Osteoblast (primary cell): ENCODE measurements around the gene AFDN. TPM values are rescaled to one million over a fixed set of nuclear protein-coding genes. Genes with fewer than 3 reads are reported as not detected.

ENCODE experiments used
- DNase-seq: peaks from one replicate; pipeline ENCODE4 v3.0.0; 2011; ENCODE audit warnings: low spot score, mixed read lengths; ENCODE audit not compliant: insufficient read length; ENCODE audit errors: missing footprints
- H2AFZ ChIP-seq: 2 replicates; pipeline ENCODE4 v1.6.0; 2011; ENCODE audit warnings: mild to moderate bottlenecking, low read length
- H3K27ac ChIP-seq: 2 replicates; pipeline ENCODE4 v1.5.1; 2011; ENCODE audit warnings: mild to moderate bottlenecking, low read depth, low read length, moderate library complexity
- H3K27me3 ChIP-seq: 2 replicates; pipeline ENCODE4 v1.6.0; 2012; ENCODE audit warnings: mild to moderate bottlenecking, control low read depth, inconsistent platforms, low read length, moderate library complexity; ENCODE audit not compliant: insufficient read depth
- H3K36me3 ChIP-seq: 2 replicates; pipeline ENCODE4 v1.5.1; 2011; ENCODE audit warnings: mild to moderate bottlenecking, low read length, control low read depth, moderate library complexity; ENCODE audit not compliant: insufficient read depth
- H3K4me1 ChIP-seq: 2 replicates; pipeline ENCODE4 v1.5.1; 2011; ENCODE audit warnings: mild to moderate bottlenecking, low read length, control low read depth, moderate library complexity; ENCODE audit not compliant: insufficient read depth
- H3K4me2 ChIP-seq: 2 replicates; pipeline ENCODE4 v1.6.0; 2011; ENCODE audit warnings: mild to moderate bottlenecking, low read length; ENCODE audit not compliant: insufficient read depth
- H3K4me3 ChIP-seq: fragments of 200-600 bp; sonication (generic); 3 replicates; pipeline ENCODE4 v1.5.1; 2012; ENCODE audit warnings: mild to moderate bottlenecking, low read length, inconsistent platforms; ENCODE audit not compliant: insufficient read depth
- H3K79me2 ChIP-seq: 2 replicates; pipeline ENCODE4 v1.6.0; 2012; ENCODE audit warnings: mild to moderate bottlenecking, low read length, control low read depth, inconsistent platforms; ENCODE audit not compliant: insufficient read depth
- H3K9me3 ChIP-seq: 2 replicates; pipeline ENCODE4 v1.5.1; 2011; ENCODE audit warnings: low read depth, low read length, control low read depth
- H4K20me1 ChIP-seq: 2 replicates; pipeline ENCODE4 v1.6.0; 2012; ENCODE audit warnings: mild to moderate bottlenecking, low read length, control low read depth; ENCODE audit not compliant: insufficient read depth
- total RNA-seq: library from RNA; depleted of rRNA; stranded (reverse); fragments of >200 nt; gene quantifications from 2 replicates; pipeline ENCODE4 v1.2.3, GENCODE V29; 2012
- TF ChIP-seq, protein P1 (sequence below): IDR thresholded peaks from 2 replicates; pipeline ENCODE4 v1.5.1; 2011; ENCODE audit warnings: mild to moderate bottlenecking, low read depth, low read length, moderate library complexity; ENCODE audit errors: extremely low read depth

The AFDN gene
- total RNA-seq, 1 donor = 52.5 TPM

DNA sequence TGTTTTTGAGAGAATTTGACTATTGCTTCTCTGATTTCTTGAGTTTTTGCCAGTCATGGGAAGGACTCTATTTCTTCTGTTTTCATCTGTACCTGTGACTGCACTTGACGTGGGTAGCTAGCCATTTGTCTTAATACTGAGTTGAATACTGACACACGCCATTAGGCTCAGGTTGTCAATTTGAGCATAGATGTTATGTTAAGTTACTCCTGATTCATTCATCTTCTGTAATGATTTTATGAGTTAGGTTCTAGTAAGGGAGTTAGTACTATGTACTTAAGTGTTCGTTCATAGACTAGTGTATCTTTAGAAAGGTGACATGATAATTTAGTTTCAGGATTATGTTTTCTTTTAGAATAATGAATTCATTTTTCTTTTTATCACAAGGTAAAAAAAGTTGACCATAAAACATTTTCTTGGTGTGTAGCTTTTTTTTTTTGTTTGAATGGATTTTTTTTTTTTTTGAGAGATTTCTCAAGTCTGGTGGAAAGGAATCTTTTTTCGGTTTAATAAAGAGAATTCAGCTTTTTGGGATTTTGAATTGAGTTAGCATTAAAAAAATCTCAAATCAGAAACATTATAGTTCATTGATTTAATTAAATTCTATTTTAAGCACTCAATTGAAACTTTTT is 1.7 kb downstream of the AFDN start:
- peaks cover 18% of the 10 kb centered on the region for H3K4me1 ChIP-seq
- H3K36me3 ChIP-seq = no peaks in the 10 kb centered on the region
- peaks cover 26% of the 10 kb centered on the region for H4K20me1 ChIP-seq
- TF ChIP-seq, protein P1, sequence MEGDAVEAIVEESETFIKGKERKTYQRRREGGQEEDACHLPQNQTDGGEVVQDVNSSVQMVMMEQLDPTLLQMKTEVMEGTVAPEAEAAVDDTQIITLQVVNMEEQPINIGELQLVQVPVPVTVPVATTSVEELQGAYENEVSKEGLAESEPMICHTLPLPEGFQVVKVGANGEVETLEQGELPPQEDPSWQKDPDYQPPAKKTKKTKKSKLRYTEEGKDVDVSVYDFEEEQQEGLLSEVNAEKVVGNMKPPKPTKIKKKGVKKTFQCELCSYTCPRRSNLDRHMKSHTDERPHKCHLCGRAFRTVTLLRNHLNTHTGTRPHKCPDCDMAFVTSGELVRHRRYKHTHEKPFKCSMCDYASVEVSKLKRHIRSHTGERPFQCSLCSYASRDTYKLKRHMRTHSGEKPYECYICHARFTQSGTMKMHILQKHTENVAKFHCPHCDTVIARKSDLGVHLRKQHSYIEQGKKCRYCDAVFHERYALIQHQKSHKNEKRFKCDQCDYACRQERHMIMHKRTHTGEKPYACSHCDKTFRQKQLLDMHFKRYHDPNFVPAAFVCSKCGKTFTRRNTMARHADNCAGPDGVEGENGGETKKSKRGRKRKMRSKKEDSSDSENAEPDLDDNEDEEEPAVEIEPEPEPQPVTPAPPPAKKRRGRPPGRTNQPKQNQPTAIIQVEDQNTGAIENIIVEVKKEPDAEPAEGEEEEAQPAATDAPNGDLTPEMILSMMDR = no peak
- DNase-seq = no peak
- H3K27ac ChIP-seq = no peak overlapping the region
- H3K27me3 ChIP-seq = no peaks in the 10 kb centered on the region
- H3K4me3 ChIP-seq = peak overlapping the region; percentile 76
- peak overlapping the region; percentile 90 for H3K4me2 ChIP-seq
- no peak overlapping the region for H2AFZ ChIP-seq
- peaks cover 52% of the 10 kb centered on the region for H3K79me2 ChIP-seq
- no peaks in the 10 kb centered on the region for H3K9me3 ChIP-seq

DNA sequence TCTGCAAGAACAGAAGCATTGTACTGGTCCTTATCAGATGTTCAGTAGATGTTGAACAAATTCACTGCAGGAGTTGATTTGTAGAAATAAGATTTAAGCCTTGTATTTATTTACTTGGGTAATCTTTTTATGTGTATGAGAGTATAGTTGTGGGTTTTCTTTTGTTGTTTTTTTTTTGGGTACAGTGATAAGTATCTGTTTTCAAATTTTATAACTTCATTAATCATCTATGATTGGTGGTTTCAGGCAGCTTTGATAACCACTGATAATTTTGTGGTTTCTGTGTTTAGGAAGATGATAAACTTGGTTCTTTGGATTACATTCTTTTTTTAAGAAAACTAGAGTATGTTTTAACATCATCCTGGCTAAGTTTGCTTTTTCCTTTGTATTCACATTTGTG is 2.8 kb downstream of the AFDN start:
- peaks cover 28% of the 10 kb centered on the region for H4K20me1 ChIP-seq
- H3K79me2 ChIP-seq = peaks cover 59% of the 10 kb centered on the region
- H3K4me2 ChIP-seq = no peak overlapping the region

DNA sequence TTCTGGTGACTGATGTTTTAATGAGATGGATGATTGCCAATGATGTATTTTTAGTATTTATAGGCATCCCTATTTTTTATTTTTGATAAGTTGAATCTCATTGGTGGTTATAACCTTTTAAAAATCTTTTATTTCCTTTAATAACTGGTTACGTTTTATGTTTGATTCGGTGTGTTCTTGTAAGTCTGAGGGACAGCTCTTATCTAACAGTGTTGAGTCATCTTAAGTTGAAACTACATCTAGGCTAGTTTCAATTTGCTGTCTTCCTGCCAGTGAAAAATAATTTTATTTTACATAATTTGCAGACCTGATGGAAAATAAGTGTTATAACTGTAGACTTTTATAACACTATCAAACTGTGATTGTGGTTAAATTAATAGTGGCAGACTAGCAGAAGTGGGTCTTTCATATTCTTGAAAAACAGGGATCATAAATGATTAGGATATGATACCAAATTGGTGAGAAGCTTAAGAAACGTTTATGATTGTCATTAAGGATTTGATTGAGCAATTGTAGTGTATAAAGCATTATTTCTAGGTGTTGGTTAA is 4.6 kb downstream of the AFDN start:
- H3K4me2 ChIP-seq = no peak overlapping the region
- no peak overlapping the region for H3K27ac ChIP-seq
- H3K4me3 ChIP-seq = no peak overlapping the region
- peaks cover 74% of the 10 kb centered on the region for H3K79me2 ChIP-seq
- H3K27me3 ChIP-seq = no peaks in the 10 kb centered on the region
- H3K9me3 ChIP-seq = no peaks in the 10 kb centered on the region
- TF ChIP-seq, protein P1 = no peak
- no peaks in the 10 kb centered on the region for H3K36me3 ChIP-seq
- H3K4me1 ChIP-seq = peaks cover 6% of the 10 kb centered on the region
- H4K20me1 ChIP-seq = peaks cover 36% of the 10 kb centered on the region
- no peak overlapping the region for H2AFZ ChIP-seq
- DNase-seq = no peak

More for the DNA sequence above, 2.8 kb downstream of the AFDN start:
- Histone ChIP-seq H3K36me3 (no peaks in the 10 kb centered on the region), H3K4me1 (peaks cover 18% of the 10 kb centered on the region), H3K9me3 (no peaks in the 10 kb centered on the region), H2AFZ (no peak overlapping the region), H3K27ac (no peak overlapping the region), H3K4me3 (no peak overlapping the region), H3K27me3 (no peaks in the 10 kb centered on the region)
- TF ChIP-seq, protein P1 = no peak
- DNase-seq = no peak

DNA sequence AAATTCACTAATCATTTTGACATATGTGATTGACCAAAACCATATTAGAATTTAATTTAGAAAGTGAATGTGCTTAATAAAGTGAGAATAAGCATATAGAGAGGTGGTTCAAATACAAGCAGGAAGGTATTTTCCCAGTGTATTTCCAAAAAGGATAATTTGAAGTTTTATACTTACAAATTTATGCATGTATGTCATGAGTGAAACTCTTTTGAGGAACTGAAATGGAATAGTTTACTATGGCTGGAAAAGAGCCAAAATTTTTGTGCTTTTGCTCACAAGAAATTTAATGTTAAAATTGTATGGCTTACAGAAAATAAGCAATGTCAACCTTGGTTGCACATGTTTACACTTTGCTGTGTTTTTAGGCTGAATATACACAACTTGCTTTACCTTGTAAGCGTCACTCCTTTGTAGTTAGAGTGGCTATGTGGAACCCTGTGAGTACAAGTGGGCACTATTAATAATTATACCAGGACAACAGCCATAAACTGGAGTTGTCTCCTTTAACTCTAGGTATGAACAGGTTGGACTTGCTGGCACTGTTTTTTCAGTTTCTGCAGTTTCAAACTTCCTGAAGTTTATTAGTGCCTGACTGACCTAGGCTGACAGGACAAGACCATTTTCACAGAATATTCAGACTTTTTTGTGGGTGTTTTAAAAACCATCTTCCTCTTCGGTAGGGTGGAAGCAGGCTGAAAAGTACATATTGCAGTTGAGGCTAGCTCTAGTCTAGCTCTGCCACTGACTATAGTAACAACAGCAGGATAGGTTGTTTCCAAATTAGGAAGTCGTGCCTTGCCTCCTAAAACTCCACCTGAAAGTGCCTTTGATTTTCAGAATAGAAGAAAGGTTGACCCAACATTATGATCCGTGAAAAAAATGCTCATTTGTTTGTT is 6.0 kb downstream of the AFDN start:
- Histone ChIP-seq H3K4me1 (peaks cover 6% of the 10 kb centered on the region), H3K27me3 (no peaks in the 10 kb centered on the region), H3K79me2 (peaks cover 76% of the 10 kb centered on the region), H3K4me2 (no peak overlapping the region), H3K4me3 (no peak overlapping the region), H2AFZ (no peak overlapping the region), H3K36me3 (no peaks in the 10 kb centered on the region), H3K27ac (no peak overlapping the region), H3K9me3 (no peaks in the 10 kb centered on the region), H4K20me1 (peaks cover 37% of the 10 kb centered on the region)
- DNase-seq = no peak
- TF ChIP-seq, protein P1 = no peak
